Measurements from ENCODE around the gene DOCK7. TPM values are rescaled to one million over a fixed set of nuclear protein-coding genes. Genes with fewer than 3 reads are reported as not detected.
A peak's percentile ranks its signal among the peaks of the same experiment; 100 is the strongest.

DOCK7 gene
- polyA plus RNA-seq, 1 of the 3 experiments (the other 2 are of a cell fraction), result 27.6 TPM

GRCh38 chr1:62716397-62716796 is 28.2 kb upstream of the DOCK7 start:
- CTCF ChIA-PET, result interaction anchor here (0.8 to 1.7 kb wide), 2 partner anchors 17 to 209 kb away, joined by 3 to 4 read pairs; no protein-coding TSS in a partner anchor
- H2AFZ ChIP-seq (ENCODE audit: low read depth), result no peak overlapping the region
- TF ChIP-seq RFX5 (IDR thresholded peaks at IDR 0.05; ENCODE audit: low read length) (no peak), REST (IDR thresholded peaks at IDR 0.05; ENCODE audit: low read depth, low read length) (no peak), RAD21 (IDR thresholded peaks at IDR 0.05; ENCODE audit: low read length) (no peak), GATA2 (CRISPR knock-in tag; IDR thresholded peaks at IDR 0.05) (peak; percentile 90), IRF3 (IDR thresholded peaks at IDR 0.05; ENCODE audit: low read depth, low read length) (no peak), ZBTB33 (IDR thresholded peaks at IDR 0.05; ENCODE audit: borderline replicate concordance, low read depth) (no peak), TEAD4 (IDR thresholded peaks at IDR 0.05; ENCODE audit: borderline replicate concordance, insufficient read depth) (no peak), SIN3A (IDR thresholded peaks at IDR 0.05; ENCODE audit: borderline replicate concordance, low read depth, low read length) (no peak), RCOR1 (IDR thresholded peaks at IDR 0.05; ENCODE audit: low read length) (peak; percentile 83), GABPA (IDR thresholded peaks at IDR 0.05; ENCODE audit: low read depth) (no peak), TAF1 (IDR thresholded peaks at IDR 0.05; ENCODE audit: borderline replicate concordance, low read depth, low read length) (no peak), FOSL2 (IDR thresholded peaks at IDR 0.05; ENCODE audit: borderline replicate concordance, low read depth) (no peak), MXI1 (IDR thresholded peaks at IDR 0.05; ENCODE audit: low read depth, low read length) (peak; percentile 65; the same call in 1 of the 2 replicates), CHD2 (IDR thresholded peaks at IDR 0.05; ENCODE audit: low read length, partially characterized antibody) (peak; percentile 28), EZH2phosphoT487 (IDR thresholded peaks at IDR 0.05; ENCODE audit: borderline replicate concordance, low read depth) (no peak), POLR2AphosphoS5 (IDR thresholded peaks at IDR 0.05; ENCODE audit: low read depth, low read length) (no peak), NRF1 (IDR thresholded peaks at IDR 0.05; ENCODE audit: low read depth, low read length) (no peak), USF1 (IDR thresholded peaks at IDR 0.05; ENCODE audit: borderline replicate concordance, low read depth) (no peak), FOXJ3 (CRISPR knock-in tag; IDR thresholded peaks at IDR 0.05) (peak; percentile 79; the same call in 1 of the 2 replicates), YY1 (IDR thresholded peaks at IDR 0.05; ENCODE audit: low read depth) (no peak), NFIC (IDR thresholded peaks at IDR 0.05; ENCODE audit: borderline replicate concordance) (no peak), ELF1 (IDR thresholded peaks at IDR 0.05) (no peak), USF2 (IDR thresholded peaks at IDR 0.05; ENCODE audit: borderline replicate concordance, low read depth, low read length) (no peak), MEF2A (IDR thresholded peaks at IDR 0.05; ENCODE audit: borderline replicate concordance, low read depth) (no peak), EP300 (IDR thresholded peaks at IDR 0.05; ENCODE audit: borderline replicate concordance in 1 of 2, low read depth in 1 of 2, low read length in 1 of 2) (peak in 1 of 2 experiments; percentile 78; a peak in 2 of 4 replicates), TCF12 (IDR thresholded peaks at IDR 0.05) (no peak)

More at GRCh38 chr1:62716397-62716796, 28.2 kb upstream of the DOCK7 start:
- no peaks in the 10 kb centered on the region for H3K9me2 ChIP-seq
- H4K20me1 ChIP-seq (ENCODE audit: insufficient read depth), result no peaks in the 10 kb centered on the region
- H3K27me3 ChIP-seq (ENCODE audit: insufficient read depth), result no peaks in the 10 kb centered on the region
- peak overlapping the region in 1 of 2 experiments; percentile 50; a peak in 1 of 4 replicates for H3K27ac ChIP-seq (ENCODE audit: low read depth in 2 of 2, low read length in 1 of 2)
- H3K4me3 ChIP-seq (ENCODE audit: low read depth in 2 of 2, low read length in 1 of 2), result no peak overlapping the region
- POLR2A ChIA-PET, result no interaction called here
- H3K9ac ChIP-seq, result no peak overlapping the region
- H3K36me3 ChIP-seq (replicated peaks in 1 of 2; ENCODE audit: control insufficient read depth in 1 of 2, insufficient read depth in 2 of 2, low read length in 1 of 2), result no peaks in the 10 kb centered on the region
- peaks cover 5 to 15% of the 10 kb centered on the region in 2 experiments; a peak in 3 of 4 replicates for H3K4me1 ChIP-seq (ENCODE audit: control insufficient read depth in 1 of 2, insufficient read depth in 2 of 2, low read depth in 1 of 2, low read length in 1 of 2)
- no peaks in the 10 kb centered on the region for H3K9me3 ChIP-seq
- DNase-seq, result peak; percentile 68
- 67% methylated on average over 2 of the region's 3 CpGs for WGBS (ENCODE audit: low lambda C conversion rate)
- no peaks in the 10 kb centered on the region for H3K79me2 ChIP-seq (ENCODE audit: insufficient read depth)
- H3K4me2 ChIP-seq, result no peak overlapping the region
- H3F3A ChIP-seq (replicated peaks; ENCODE audit: insufficient read depth), result no peaks in the 10 kb centered on the region

Data from SK-N-SH (cell line).